NB4 (cell line): ENCODE data around the gene IQCK.

Source experiments
- POLR2A ChIP-seq: IDR thresholded peaks from 2 replicates; pipeline ENCODE4 v1.6.1; 2011; ENCODE audit warnings: mild to moderate bottlenecking; ENCODE audit not compliant: insufficient read length; ENCODE audit errors: extremely low read depth
- TF ChIP-seq, protein P1 (sequence below): IDR thresholded peaks from one replicate; pipeline ENCODE4 v1.5.1; 2012; ENCODE audit warnings: low read depth, low read length
- TF ChIP-seq, protein P2 (sequence below): IDR thresholded peaks from 2 replicates; pipeline ENCODE4 v1.6.1; 2011; ENCODE audit warnings: low read depth, low read length

DNA sequence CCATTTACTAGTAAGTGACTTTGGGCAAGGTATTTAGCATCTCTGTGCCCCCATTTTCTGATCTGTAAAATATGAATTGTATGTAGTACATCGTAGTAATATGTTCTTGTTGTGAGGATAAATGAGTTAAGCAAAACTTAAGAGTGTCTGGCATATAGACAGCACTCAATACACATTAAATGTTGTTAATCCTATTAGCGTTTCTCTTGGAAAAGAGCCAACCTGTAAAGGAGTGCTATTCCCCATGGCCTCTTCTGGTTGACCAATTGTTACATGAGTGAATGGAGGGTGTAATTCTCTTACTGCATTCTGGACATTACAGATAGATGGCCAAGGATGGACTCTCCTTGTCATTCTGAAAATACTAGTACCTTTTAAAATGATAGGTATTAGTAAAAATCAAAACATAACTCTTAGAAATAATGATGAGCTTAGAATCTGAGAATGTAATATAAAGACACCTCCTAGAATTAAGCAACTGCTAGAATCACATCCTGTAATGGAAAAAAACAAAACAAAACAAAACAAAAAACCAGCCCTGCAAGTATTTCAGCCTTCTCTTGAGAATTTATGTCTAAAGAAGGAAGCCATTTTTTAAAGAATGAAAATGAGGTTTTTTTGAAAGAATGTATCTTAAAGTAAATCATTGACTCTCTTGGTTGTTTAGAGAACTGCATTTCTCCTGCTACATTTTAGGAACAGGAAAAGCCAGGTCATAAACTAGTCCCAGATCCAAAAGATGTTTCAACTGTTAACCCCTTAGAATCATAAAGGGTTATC lies 30.5 kb downstream of the IQCK start:
- TF ChIP-seq POLR2A: no peak
- TF ChIP-seq, protein P1, sequence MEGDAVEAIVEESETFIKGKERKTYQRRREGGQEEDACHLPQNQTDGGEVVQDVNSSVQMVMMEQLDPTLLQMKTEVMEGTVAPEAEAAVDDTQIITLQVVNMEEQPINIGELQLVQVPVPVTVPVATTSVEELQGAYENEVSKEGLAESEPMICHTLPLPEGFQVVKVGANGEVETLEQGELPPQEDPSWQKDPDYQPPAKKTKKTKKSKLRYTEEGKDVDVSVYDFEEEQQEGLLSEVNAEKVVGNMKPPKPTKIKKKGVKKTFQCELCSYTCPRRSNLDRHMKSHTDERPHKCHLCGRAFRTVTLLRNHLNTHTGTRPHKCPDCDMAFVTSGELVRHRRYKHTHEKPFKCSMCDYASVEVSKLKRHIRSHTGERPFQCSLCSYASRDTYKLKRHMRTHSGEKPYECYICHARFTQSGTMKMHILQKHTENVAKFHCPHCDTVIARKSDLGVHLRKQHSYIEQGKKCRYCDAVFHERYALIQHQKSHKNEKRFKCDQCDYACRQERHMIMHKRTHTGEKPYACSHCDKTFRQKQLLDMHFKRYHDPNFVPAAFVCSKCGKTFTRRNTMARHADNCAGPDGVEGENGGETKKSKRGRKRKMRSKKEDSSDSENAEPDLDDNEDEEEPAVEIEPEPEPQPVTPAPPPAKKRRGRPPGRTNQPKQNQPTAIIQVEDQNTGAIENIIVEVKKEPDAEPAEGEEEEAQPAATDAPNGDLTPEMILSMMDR: no peak
- TF ChIP-seq, protein P2, sequence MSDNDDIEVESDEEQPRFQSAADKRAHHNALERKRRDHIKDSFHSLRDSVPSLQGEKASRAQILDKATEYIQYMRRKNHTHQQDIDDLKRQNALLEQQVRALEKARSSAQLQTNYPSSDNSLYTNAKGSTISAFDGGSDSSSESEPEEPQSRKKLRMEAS: no peak
